NCI-H1694 (cell line): ENCODE measurements around the gene CR1L.
"Not testable (repeated sequence)": the region's sequence is repeated elsewhere in the genome, so short reads cannot be mapped to it uniquely, and the experiment has no call there.

Experiments used
- DNase-seq: peaks from one replicate; lab custom pipeline; 2025; lab: John Stamatoyannopoulos, UW

CR1L gene

GRCh38 chr1:207745839-207746767 is 101.2 kb downstream of the CR1L start:
- no peak for DNase-seq

- no peak for DNase-seq
Measured at GRCh38 chr1:207747627-207748492, 102.9 kb downstream of the CR1L start.

- DNase-seq, result no peak
Measured at GRCh38 chr1:207748737-207749528, 104.0 kb downstream of the CR1L start.

GRCh38 chr1:207750631-207751305 is 105.8 kb downstream of the CR1L start:
- DNase-seq, result no peak

- DNase-seq, result not testable (repeated sequence)
Measured at GRCh38 chr1:207751463-207751789, 106.5 kb downstream of the CR1L start.

- DNase-seq, result peak; percentile 92
Measured at GRCh38 chr1:207751790-207752455, 107.0 kb downstream of the CR1L start, which contains the start of gene CD46. Gene CD46 (plus strand): TSS chr1:207752054. CDS start chr1:207752213, 159 bp downstream.

- no peak for DNase-seq
Measured at GRCh38 chr1:207752456-207752998, 107.6 kb downstream of the CR1L start.

- DNase-seq, result no peak
Measured at GRCh38 chr1:207753611-207754010, 108.7 kb downstream of the CR1L start.

- DNase-seq, result no peak
Measured at GRCh38 chr1:207754011-207754410, 109.1 kb downstream of the CR1L start.

- no peak for DNase-seq
Measured at GRCh38 chr1:207754974-207755700, 110.2 kb downstream of the CR1L start.

GRCh38 chr1:207755846-207756693 is 111.1 kb downstream of the CR1L start:
- no peak for DNase-seq

GRCh38 chr1:207762622-207763021 is 117.7 kb downstream of the CR1L start:
- no peak for DNase-seq

GRCh38 chr1:207763091-207763490 is 118.2 kb downstream of the CR1L start:
- no peak for DNase-seq

GRCh38 chr1:207763972-207764371 is 119.0 kb downstream of the CR1L start:
- no peak for DNase-seq

GRCh38 chr1:207766569-207766968 is 121.6 kb downstream of the CR1L start:
- DNase-seq, result no peak

GRCh38 chr1:207770514-207770913 is 125.6 kb downstream of the CR1L start:
- not testable (repeated sequence) for DNase-seq
